ENCODE data around the gene CDK6.

- no peak for TF ChIP-seq CTCF (IDR thresholded peaks at IDR 0.05)
- TF ChIP-seq POLR2AphosphoS5 (IDR thresholded peaks at IDR 0.05): no peak
- TF ChIP-seq POLR2A (IDR thresholded peaks at IDR 0.05): no peak
- no peak for TF ChIP-seq EP300 (IDR thresholded peaks at IDR 0.05)
Observed at GRCh38 chr7:92576296-92576695, 260.1 kb downstream of the CDK6 start.
